ENCODE data around the gene EIF2S2. TPM values are rescaled to one million over a fixed set of nuclear protein-coding genes. Genes with fewer than 3 reads are reported as not detected.

Gene EIF2S2
- polyA plus RNA-seq, 3 donors: 18.8 to 20.1 (median 18.9) TPM

DNA sequence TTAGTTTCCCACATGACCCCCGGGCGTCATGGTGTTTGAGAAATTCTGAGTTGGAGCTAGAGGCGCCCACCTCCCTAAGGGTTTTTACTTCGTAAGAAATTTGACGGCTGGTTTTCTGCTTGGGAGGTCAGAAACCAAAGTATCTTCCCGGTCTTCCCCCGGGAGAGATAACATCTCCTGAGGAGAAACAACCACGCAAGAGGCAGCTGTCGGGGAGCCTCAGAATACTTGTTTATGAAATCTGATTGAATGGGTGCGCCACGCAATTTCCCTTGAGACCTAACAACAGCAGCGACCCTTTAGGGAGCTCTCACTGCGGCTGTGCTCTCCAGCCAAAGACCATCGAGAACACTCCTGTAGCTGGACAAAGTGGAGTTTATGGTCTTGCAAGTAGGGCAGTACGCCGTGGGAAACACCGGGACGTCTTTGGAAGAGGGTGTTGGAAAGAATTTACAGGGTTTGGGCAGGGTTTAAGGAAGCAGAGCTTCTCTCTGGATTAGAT lies 608 bp upstream of the EIF2S2 start:
- Histone ChIP-seq H3K79me2 (ENCODE audit: insufficient read depth, low read length) (peaks cover 44% of the 10 kb centered on the region), H3K27ac (ENCODE audit: low read depth in 1 of 2, low read length in 2 of 2) (peak overlapping the region; percentile 94), H3K4me3 (replicated peaks in 1 of 3; ENCODE audit: low read depth in 2 of 3, low read length in 3 of 3) (peak overlapping the region; percentile 88 to 99 (median 93)), H3K27me3 (ENCODE audit: control insufficient read depth in 2 of 2, insufficient read depth in 2 of 2, low read length in 2 of 2) (no peaks in the 10 kb centered on the region), H2AFZ (ENCODE audit: insufficient read depth, low read depth, low read length, poor library complexity, severe bottlenecking) (peak overlapping the region; percentile 97), H3K9me3 (replicated peaks in 1 of 2; ENCODE audit: control insufficient read depth in 1 of 2, insufficient read depth in 1 of 2, low read length in 2 of 2) (no peaks in the 10 kb centered on the region), H3K36me3 (replicated peaks in 1 of 2; ENCODE audit: control insufficient read depth in 1 of 2, insufficient read depth in 2 of 2, low read length in 2 of 2) (peaks cover 4 to 16% of the 10 kb centered on the region in 2 donors), H4K20me1 (ENCODE audit: insufficient read depth, low read length) (peaks cover 43% of the 10 kb centered on the region), H3K4me1 (ENCODE audit: control insufficient read depth in 1 of 2, insufficient read depth in 2 of 2, low read length in 2 of 2) (peaks cover 19 to 35% of the 10 kb centered on the region in 2 donors), H3K4me2 (replicated peaks; ENCODE audit: extremely low read depth, low read length, poor library complexity, severe bottlenecking) (peak overlapping the region; percentile 100), H3K9ac (ENCODE audit: insufficient read depth, low read length, poor library complexity, severe bottlenecking) (peak overlapping the region; percentile 91)
- Mint-ChIP-seq H3K27ac (peak overlapping the region; percentile 91 to 97 (median 95)), H3K4me3 (peak overlapping the region; percentile 93 to 97), H3K9me3 (no peaks in the 10 kb centered on the region), H3K4me1 (peaks cover 34% of the 10 kb centered on the region), H3K27me3 (ENCODE audit: low read depth in 3 of 3) (no peaks in the 10 kb centered on the region), H3K36me3 (peaks cover 8 to 17% of the 10 kb centered on the region in 2 donors)
- peak in 2 of 3 donors; percentile 36 to 46 for DNase-seq
- intact Hi-C loops (cut with micrococcal nuclease): loop anchor here (5.0 to 10.0 kb wide), 3 partner anchors 118 to 300 kb away; partner anchors contain the start of genes AHCY (in 1 of the 2), CHMP4B (in 1 of the 2) and RALY (in 1 of the 2)
- TF ChIP-seq, protein P1, sequence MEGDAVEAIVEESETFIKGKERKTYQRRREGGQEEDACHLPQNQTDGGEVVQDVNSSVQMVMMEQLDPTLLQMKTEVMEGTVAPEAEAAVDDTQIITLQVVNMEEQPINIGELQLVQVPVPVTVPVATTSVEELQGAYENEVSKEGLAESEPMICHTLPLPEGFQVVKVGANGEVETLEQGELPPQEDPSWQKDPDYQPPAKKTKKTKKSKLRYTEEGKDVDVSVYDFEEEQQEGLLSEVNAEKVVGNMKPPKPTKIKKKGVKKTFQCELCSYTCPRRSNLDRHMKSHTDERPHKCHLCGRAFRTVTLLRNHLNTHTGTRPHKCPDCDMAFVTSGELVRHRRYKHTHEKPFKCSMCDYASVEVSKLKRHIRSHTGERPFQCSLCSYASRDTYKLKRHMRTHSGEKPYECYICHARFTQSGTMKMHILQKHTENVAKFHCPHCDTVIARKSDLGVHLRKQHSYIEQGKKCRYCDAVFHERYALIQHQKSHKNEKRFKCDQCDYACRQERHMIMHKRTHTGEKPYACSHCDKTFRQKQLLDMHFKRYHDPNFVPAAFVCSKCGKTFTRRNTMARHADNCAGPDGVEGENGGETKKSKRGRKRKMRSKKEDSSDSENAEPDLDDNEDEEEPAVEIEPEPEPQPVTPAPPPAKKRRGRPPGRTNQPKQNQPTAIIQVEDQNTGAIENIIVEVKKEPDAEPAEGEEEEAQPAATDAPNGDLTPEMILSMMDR (IDR thresholded peaks at IDR 0.05): no peak
- WGBS (ENCODE audit: insufficient coverage): 4% methylated on average over 5 of the region's 18 CpGs

DNA sequence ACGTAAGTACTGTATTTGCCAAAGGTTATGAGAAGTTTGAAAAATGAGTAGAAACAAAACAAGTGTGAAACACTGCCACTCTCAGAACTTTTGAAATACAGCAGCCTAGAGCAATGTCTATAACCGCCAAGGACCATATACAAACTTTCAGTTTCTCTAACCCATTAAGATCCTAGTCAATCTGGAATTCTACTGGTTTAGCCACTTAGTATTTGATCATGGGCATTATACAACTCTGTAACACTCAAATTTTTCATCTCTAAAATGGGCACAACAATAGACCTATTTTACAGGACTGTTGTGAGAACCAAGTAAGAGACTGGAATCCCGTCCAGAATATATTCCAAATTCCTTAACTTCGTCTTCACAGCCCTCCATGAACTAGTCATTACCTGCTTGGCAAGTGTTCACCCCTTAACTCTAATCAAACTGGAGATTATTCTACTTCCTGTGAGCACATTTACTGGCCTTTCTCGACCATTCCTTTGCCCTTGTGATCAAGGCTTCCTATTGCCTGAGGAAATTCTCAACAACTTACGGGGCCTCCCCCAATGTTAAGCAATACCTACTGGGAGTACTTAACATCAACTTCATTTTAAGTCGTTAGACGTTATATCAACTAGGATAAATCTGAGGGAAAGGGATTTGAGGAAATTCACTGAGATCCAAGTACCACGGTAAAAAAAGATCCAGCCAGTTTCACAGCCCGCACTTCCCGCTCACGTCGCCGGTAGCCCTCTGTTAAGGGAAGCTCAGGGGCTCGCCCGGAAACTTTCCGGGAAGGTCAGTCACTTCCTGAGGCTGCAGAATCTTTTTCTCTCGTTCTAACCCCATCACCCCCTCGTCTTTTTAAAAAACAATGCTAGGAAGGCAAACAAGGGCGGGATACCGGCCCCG lies 1.1 kb downstream of the EIF2S2 start:
- H3K36me3 ChIP-seq (replicated peaks in 1 of 2; ENCODE audit: control insufficient read depth in 1 of 2, insufficient read depth in 2 of 2, low read length in 2 of 2): peaks cover 4 to 18% of the 10 kb centered on the region in 2 donors
- peaks cover 12 to 28% of the 10 kb centered on the region in 2 donors for H3K36me3 Mint-ChIP-seq
- H2AFZ ChIP-seq (ENCODE audit: insufficient read depth, low read depth, low read length, poor library complexity, severe bottlenecking): peak overlapping the region; percentile 70
- peaks cover 19 to 41% of the 10 kb centered on the region in 2 donors for H3K4me1 ChIP-seq (ENCODE audit: control insufficient read depth in 1 of 2, insufficient read depth in 2 of 2, low read length in 2 of 2)
- peak overlapping the region; percentile 88 to 99 (median 93) for H3K4me3 ChIP-seq (replicated peaks in 1 of 3; ENCODE audit: low read depth in 2 of 3, low read length in 3 of 3)
- H3K27me3 ChIP-seq (ENCODE audit: control insufficient read depth in 2 of 2, insufficient read depth in 2 of 2, low read length in 2 of 2): no peaks in the 10 kb centered on the region
- H3K9ac ChIP-seq (ENCODE audit: insufficient read depth, low read length, poor library complexity, severe bottlenecking): peak overlapping the region; percentile 91
- H4K20me1 ChIP-seq (ENCODE audit: insufficient read depth, low read length): peaks cover 59% of the 10 kb centered on the region
- peak overlapping the region; percentile 93 to 97 for H3K4me3 Mint-ChIP-seq
- peak; percentile 26 to 73 (median 42) for DNase-seq
- peak overlapping the region; percentile 94 for H3K27ac ChIP-seq (ENCODE audit: low read depth in 1 of 2, low read length in 2 of 2)
- peaks cover 46% of the 10 kb centered on the region for H3K4me1 Mint-ChIP-seq
- intact Hi-C loops (cut with micrococcal nuclease): loop anchor here (2.0 to 10.0 kb wide), 4 partner anchors 116 to 299 kb away; partner anchors contain the start of genes RALY (in 2 of the 2), AHCY (in 1 of the 2) and CHMP4B (in 1 of the 2)
- no peaks in the 10 kb centered on the region for H3K9me3 ChIP-seq (replicated peaks in 1 of 2; ENCODE audit: control insufficient read depth in 1 of 2, insufficient read depth in 1 of 2, low read length in 2 of 2)
- H3K27ac Mint-ChIP-seq: peak overlapping the region; percentile 89 to 95 (median 92)
- H3K4me2 ChIP-seq (replicated peaks; ENCODE audit: extremely low read depth, low read length, poor library complexity, severe bottlenecking): peak overlapping the region; percentile 100
- H3K27me3 Mint-ChIP-seq (ENCODE audit: low read depth in 3 of 3): no peaks in the 10 kb centered on the region
- H3K9me3 Mint-ChIP-seq: no peaks in the 10 kb centered on the region
- TF ChIP-seq, protein P1 (IDR thresholded peaks at IDR 0.05): no peak
- 2% methylated on average over 17 of the region's 22 CpGs for WGBS (ENCODE audit: insufficient coverage)
- peaks cover 61% of the 10 kb centered on the region for H3K79me2 ChIP-seq (ENCODE audit: insufficient read depth, low read length)

Data from CD14-positive monocyte (primary cell).